GM19463 (cell line): ENCODE results near the gene RNF150.

Experiments
- ATAC-seq: cut with Tn5 transposase; IDR thresholded peaks from one replicate; pipeline ENCODE4 v1.9.1; 2021; ENCODE audit warnings: mild to moderate bottlenecking, moderate library complexity; ENCODE audit not compliant: unreplicated experiment

Gene RNF150

DNA sequence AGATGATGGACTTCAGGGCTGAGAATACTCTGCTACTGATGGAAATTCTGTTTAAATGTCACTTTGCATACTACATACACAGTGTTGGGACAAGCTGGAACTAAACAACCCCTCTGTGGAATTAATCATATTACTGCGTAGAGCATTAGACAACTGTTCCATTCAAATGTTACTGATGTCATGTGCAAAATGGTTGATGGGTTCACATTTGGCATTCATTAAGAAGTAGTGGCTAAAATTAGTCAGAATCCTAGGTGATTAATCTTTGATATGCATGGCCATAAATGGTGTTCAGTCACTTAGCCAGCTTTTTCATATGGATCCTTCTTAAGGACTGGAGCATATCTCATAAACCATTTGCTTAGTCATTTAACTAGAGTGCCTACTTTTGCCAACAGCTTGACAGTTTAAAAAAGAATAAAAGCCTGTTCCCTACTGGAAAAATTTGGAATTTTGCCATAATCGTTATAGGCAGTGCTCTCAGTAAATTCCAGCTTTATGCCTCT lies 105.2 kb downstream of the RNF150 start:
- no peak for ATAC-seq

DNA sequence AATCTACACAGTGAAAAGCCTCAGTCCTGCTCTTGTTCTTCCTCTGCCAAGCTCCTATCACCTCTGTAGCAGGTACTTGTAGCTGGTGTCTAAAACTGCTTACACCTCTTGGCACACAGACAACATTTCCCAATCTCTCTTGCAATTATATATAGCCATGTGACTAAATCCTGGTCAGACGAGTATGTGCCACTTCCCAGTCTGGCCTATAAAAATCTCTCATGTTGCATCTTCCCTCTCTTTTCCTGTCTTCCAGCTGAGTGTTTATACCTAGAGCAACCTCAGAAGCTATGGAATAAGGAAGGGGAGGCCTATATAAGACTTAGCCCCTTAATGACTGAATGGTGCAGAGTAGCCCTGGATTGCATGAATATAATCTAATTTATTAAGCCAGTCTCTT lies 105.8 kb downstream of the RNF150 start:
- ATAC-seq, result no peak

DNA sequence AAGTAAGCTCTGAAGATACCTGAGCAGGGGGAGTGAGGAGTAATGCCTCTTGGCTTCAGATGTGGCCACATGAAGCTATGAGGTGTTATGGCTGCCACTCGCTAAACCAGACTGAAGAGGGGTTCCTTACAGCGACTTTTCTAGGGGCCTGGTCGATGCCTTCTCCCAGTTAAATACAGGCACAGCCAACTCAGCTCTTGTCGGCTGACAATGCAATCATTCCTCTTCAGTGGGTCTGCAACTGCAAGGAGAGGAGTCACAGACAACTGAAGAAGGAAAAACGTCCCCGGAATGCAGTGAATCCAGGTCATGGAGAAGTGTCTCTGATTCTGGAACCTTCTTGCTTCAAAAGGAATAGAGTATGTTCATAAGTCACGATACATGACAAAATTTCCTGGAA lies 106.4 kb downstream of the RNF150 start:
- no peak for ATAC-seq

DNA sequence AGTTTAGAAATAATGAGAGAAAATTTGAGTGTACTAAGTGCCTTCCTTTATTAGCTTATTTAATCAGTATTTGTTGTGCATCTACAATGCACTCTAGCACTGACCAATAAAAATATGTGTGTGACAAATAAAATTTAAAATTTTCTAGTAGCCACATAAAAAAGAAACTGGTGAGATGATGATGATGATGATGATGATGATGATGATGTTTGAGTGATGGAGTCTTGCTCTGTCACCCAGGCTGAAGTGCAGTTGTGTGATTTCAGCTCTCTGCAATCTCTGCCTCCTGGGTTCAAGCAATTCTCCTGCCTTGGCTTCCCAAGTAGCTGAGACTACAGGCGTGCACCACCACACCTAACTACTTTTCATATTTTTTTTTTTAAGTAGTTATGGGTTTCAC lies 110.2 kb downstream of the RNF150 start:
- no peak for ATAC-seq

DNA sequence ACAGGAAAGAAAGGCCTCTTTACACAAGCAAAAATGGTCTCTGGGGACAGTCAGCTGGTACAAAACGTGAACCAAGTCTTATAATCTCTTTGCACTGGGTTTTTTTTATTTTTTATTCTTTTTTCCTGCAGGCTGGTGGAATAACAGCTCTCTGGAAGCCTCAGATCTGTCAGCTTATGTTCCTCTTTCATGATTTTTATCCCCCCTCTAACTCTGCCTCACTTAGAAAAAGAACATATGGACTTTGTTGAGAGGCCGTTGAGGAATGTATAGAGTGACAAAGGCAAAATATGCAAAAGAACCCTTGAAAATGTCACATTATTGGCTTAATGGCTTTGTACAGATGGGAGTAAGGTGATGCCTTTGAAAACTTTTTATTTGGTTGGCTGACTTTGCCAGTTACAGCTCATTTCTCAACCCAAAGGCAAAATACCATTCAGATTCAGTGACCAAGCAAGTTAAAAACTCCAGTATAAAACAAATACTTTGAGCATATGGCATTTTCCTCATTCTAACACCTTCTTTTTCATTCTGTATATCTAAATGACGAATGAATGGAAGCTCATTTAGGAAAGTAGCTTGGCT lies 111.1 kb downstream of the RNF150 start:
- ATAC-seq, result no peak

DNA sequence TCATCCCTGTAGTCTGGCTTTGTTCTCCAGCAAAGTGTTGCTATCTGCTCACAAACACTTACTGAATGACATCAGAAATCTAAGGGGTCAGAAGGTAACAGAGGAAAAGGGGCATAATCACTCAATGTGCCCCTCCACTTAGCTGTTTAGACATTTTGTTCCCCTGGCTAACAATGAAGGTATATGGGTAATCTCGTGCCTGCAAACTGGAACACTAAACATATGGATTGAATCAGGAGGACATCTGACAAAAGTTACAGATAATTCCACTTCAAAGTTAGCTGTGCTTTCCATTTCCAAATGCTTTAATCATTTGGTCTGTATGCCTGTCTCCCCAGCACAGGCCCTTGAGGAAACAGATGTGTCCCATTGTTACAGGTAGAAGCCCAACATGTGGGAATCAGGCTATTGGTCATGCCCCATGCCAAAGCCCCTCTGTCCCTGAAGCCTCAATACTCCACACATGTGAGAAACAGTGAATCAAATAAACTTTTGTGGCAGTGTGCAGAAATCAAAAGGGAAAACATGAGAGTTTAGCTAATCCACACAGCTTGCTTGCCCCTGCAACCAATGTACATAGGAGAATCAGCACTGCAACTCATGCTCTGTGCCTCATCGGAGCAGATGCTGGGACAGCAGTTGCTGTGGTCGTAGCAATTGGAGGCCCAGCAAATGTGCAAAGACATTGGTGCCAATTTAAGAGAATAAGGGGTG lies 111.7 kb downstream of the RNF150 start:
- no peak for ATAC-seq

DNA sequence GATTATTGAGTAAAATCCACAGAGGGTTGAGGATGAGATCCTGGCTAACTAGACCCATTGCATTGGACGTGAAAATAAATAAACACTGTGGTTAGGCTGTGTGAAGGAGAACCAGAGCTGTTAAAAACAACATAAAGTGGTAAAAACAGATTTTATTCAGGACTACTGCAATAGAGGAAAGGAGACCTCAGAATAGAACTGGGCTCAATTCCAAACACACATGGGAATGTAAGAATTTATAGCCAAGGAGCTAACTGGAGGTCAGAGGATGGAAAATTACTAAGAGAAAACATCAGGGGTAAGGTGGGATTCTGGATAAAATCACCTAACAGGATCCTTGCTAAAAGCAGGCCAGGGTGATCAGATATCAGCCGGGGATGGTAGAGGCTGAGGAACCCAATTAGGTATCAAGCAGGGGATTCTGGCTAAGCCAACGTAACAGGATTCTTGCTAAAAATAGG lies 112.4 kb downstream of the RNF150 start:
- ATAC-seq, result no peak

DNA sequence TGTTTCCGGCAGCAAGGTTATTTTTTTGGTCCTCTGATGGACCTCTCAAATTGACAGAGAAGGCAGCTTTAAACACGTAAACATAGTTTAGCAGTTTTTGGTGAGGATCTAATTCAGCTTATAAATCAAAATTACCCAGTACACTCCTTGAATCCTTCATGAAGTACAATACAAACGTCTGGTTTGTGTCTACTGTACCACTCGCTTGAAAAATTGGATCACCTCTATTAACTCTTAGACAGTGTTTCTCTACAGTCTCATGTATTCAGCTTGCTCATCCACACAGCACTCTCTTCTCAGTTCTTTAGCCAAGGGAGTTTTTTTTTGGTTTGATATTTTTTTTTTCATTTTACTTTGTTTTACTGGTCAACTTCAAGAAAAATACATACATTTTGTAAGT lies 113.5 kb downstream of the RNF150 start:
- ATAC-seq, result no peak

DNA sequence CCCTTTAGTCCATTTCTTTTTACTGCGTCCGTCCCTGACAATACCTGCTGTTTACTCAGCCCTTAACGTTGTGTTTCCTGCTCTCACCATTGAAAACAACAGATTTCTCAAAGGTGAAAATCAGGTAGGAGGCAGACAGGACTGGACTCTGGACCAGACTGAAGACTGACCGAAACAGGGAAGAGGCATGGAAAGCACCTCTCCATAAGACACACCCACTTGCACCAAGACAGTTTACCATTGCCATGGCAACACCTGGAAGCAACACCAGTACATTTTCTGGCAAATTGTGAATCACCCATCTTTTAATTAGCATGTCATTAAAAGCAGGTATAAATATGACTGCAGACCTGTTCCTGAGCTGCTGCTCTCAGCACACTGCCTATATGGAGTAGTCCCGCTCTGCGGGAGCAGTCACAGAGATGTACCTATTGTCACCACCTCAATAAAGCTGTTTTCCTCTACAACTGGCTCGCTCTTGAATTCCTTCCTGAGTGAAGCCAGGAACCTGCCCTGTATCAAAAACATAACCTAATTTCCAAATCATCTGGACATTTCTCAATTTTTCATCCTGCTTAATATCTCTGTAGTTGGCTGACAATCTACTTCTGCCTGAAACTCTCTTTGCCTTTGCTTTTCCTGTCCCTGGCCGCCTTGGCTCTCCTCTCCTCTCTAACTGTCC lies 117.0 kb downstream of the RNF150 start:
- ATAC-seq, result no peak

DNA sequence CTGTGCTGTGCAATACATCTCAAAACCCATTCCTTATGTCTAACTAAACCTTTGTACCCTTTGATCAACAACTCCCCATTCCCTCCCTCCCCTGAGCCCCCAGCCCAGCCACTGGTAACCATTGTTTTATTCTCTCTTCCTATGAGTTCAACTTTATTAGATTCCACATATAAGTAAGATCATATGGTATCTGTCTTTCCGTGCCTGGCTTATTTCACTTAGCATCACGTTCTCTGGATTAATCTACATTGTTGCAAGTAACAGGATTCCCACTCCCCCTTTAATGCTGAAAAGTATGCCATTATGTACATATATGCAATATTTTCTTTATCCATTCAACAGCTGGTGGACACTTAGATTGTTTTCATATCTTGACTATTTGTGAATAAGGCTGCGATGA lies 119.4 kb downstream of the RNF150 start:
- ATAC-seq, result no peak

DNA sequence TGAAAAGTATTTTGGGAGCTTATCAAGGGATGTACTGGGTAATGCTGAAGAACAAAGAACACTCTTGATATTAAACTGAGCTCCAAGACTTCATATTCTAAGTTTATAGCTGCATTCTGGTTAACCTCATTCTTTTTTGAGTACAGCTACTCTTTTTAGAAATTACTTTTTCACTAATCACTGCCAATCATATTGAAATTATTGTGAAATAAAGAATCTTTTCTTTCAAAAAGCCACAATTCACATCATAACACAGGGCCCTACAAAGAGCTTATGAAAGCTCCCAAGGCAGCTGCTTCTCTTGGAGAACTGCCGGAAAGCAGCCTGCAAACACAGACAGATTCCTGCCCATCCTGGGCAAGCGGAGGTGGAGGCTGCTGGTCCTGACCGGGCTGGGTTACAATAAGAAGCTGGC lies 121.4 kb downstream of the RNF150 start:
- ATAC-seq, result no peak

DNA sequence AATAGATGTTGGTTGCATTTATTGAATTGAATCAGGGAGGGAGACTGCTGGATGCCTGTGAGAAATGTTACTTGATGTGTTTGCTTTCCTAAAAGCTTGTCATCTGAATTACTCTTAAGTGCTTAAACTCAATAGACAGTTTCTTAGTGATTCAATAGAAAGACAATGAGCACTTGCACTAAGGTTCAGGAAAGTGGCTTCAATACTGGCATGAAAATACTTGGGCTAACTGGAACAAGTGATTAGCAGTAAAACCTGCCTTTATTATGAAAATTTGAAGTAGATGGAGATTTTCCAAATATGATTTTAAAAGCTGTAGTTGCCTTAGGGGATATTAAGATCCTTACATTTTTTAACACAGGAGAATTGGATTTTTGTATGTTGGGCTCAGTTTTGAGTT lies 123.3 kb downstream of the RNF150 start:
- no peak for ATAC-seq

DNA sequence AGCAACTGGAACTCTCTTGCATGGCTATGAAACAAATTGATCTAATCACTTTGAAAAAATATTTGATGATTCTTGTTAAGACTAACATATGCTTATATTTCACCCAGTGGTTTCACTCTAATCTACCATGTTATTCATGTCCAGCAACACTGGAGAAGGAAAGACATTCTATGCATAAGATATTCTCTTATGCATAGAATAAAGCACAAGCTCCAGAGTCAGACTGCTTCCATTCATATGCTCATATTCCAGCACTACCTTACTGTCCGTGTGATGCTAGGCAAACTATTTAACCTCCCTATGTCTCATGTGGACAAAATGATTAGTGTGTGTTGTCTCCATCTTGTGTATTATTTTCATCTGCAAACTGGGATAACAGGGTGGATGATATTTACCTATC lies 124.1 kb downstream of the RNF150 start:
- ATAC-seq, result no peak

DNA sequence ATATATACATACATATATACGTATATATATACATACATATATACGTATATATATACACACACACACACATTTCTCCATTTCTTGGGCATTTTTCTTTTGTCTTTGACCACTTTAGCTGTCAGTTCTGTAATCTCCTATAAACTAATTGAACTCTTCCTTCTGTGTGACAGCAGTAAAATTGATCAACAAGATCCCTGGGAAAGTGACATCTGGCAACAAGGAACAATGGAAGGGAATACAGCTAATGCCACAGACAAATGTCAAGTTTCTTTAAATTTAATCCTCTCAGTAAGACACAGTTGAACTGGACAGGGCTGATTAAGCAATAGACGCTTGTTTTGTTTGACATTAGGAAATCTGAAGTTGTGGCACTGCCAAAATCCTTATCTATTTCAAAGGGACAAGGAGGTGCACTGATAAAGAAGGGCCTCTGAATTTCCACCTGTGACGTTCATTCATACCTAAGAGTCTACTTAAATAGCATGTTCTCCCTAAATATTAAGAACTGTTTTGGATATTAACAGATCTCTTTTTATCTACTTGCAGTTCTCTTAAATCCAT lies 126.9 kb downstream of the RNF150 start:
- ATAC-seq, result no peak

DNA sequence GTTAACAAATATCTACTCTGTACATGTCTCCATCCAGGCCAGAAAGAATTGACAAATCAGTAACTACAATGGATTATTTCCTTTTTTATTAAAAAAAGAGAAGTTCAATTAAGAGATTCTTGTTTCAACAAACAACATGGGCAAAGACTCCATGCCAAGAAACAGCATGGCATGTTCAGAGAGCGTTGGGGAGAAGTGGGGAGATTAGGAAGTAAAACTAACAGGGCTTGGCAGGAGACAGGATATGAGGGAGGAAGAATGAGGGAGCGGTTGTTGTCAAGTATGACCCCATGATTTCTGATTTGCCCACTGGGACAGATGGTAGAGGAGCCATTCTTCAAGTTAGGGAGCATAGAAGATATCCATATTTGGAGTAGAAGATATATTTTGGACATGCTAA lies 128.4 kb downstream of the RNF150 start:
- no peak for ATAC-seq

DNA sequence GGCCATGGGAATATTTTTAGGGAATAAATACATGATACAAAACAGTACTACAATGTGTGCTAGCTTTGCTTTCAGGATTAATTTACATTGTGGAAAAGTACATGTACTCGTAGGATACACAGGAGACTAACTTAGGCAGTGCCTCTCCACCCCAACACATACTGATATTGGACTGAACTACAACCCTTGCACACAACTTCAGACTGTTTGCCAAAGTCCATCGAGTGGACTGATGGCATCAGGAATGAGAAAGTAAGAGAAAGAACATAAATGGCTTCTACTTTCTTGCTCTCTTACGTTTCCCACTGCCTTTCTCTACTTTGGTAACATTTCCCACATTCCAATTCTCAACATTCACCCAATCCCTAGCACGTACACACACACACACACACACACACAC lies 130.1 kb downstream of the RNF150 start:
- no peak for ATAC-seq

DNA sequence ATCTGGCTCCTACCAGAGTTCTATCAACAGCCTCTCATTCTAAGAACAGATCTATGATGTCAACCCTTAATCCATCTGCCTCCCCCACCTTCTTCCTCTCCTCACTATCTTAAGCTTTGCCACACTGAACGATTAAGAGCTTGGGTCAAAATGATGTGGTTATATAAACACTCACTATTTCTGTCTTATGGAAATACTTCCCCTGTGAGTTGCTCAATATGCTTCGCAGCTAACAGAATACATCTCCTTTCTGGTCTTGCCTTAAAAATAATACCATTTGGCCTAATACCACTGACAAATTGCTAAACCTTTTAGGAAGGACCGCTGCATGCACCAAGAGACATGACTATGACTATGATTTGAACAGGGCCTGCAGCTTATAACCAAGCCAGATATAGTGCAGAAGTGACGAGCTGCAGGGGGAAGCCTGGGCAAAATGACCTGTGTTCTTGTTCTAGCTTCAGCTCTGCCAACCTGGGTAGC lies 130.9 kb downstream of the RNF150 start:
- no peak for ATAC-seq

DNA sequence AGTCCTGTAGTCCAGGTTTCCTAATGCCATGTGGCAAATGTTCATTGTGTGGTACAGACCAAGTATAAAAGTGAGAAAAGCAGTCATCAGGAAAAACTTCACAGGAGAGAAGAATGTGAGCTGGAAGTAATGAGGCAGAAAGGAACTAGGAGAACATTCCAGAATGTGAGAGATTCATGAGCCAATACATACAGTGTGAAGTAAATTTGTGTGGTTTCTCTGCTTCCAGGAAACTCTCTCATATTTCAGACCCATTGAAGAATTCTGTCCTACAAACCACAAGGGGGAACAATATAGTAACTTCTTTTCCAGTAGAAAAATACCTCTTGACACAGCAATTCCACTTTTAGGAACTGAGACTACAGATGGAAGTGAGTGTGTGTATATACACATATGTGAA lies 136.5 kb downstream of the RNF150 start:
- ATAC-seq, result no peak

DNA sequence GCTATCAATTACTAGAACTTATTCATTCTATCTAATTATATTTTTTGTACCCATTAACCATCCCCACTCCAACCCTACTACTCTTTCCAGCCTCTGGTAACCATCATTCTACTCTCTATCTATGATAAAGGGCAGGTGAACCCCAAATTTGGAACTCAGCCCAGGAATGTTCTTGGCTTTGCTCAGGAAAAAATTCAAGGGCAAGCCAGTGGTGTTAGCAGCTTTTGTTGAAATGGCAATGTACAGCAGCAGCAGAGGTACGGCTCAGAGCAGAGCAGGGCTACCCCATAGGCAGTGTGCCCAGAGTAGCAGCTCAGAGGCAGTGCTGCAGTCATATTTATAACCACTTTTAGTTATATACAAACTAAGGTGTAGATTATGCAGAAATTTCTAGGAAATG lies 138.2 kb downstream of the RNF150 start:
- no peak for ATAC-seq

DNA sequence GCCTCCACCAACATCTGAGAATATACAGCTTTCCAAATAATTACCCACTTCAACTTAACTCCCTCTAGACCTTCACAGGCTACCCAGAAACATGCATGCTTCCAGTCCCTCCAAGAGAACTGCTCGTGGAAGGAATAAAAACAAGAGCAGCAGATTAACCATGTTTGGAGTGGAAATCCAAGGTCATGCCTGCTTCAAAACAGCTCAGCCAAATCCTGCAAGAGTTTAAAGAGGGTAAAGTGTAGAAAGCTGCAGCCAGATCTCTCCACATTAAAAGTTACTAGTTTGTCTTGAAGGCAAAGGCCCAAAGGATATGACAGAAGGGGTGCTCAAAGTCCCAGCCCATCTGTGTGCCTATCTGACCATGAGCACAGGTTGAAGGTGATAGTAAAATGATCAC lies 139.3 kb downstream of the RNF150 start:
- ATAC-seq, result no peak

DNA sequence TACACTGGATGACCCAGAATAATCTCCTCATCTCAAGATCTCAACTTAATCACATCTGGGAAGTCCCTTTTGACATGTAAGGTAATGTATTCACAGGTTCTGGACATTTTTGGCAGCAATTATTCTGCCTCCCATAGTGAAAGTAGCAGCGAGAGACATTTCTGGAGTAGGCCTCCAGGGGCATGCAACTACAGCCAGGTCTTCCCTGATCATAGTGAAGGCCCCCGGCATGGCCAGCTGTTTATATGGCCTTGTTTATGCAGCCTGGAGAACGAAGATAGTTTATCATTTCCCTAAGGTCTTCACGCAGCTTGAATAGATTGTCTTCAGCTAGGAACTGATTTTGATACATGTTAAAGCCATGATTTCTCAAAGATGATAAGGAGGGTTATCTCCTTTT lies 139.9 kb downstream of the RNF150 start:
- ATAC-seq, result no peak

DNA sequence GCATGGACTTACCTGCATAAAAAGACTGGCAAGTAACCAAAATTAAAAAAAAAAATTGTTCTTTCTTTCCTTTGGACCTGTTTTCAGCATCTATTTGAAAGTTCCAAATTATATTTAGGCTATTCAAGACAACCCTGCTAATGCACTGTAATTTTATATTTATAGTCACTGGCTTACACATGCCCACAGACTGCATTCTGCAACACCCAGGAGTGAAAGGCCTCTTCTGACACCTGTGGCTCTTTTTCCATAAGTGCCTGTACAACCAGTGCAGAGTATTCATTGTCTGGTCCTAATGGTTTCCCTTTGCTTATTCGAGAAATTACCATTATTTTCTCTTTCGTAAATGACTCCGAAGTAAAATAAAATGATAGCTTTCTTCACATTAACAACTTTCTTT lies 143.3 kb downstream of the RNF150 start:
- ATAC-seq, result no peak
